GM21360 (cell line): ENCODE data around the gene FTSJ3.

Experiments
- ATAC-seq: cut with Tn5 transposase; IDR thresholded peaks from one replicate; pipeline ENCODE4 v1.9.1; 2021; ENCODE audit warnings: mild to moderate bottlenecking, moderate library complexity; ENCODE audit not compliant: unreplicated experiment

FTSJ3 gene

DNA sequence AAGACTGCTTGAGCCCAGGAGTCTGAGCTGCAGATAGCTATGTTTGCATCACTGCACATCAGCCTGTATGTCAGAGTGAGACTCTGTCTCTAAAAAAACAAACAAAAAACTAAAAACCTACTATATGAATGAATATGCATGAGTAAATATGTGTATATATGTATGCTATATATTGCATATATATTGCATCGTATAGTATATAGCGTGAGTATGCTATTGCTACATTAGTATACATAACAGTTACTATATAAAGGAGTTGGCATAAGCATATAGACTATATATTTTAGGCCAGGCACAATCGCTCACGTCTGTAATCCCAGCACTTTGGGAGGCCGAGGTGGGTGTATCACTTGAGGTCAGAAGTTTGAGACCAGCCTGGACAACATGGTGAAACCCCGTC, 37.4 kb downstream of the FTSJ3 start:
- no peak for ATAC-seq

DNA sequence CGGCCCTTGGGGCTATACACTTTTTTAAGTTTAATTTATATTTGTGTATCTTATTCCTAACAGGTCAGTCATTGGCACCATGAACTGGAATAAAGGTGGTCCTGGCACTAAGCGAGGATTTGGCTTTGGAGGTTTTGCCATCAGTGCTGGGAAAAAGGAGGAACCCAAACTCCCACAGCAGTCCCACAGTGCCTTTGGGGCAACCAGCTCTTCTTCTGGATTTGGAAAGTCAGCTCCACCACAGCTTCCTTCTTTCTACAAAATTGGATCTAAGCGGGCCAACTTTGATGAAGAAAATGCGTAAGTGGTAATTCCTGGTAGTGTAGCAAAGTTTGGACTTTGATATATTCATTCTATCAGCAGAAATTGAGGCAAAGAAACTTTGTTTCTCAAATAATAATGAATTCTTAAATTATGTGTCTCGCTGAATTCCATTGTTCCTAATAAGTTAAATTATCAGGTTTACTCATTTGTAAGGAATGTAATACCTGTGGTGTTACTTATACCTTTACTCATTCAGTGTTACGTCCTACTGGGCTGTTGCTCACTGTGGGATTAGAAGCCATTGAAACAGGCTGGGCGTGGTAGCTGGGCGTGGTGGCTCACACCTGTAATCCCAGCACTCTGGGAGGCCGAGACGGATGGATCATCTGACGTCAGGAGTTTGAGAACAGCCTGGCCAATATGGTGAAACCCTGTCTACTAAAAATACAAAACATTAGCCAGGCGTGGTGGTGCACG, 40.3 kb downstream of the FTSJ3 start:
- ATAC-seq: no peak

DNA sequence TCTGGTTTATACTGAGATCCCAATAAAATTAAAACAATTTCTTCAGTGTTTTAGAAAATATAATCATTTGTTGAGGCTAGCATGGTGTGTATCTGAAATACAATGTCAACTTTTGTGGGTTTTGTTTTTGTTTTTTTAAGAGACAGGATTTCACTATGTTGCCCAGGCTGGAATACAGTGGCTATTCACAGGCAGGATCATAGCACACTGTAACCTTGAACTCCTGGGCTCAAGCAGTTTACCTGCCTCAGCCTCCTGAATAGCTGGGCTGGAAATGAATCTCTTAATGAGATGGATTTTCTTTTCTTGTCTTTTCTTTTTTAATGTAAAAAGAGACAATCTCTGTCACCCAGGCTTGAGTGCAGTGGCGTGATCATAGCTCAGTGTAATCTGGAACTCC, 41.3 kb downstream of the FTSJ3 start:
- no peak for ATAC-seq

GRCh38 chr17:63785556-63785955, 41.9 kb downstream of the FTSJ3 start:
- no peak for ATAC-seq

- no peak for ATAC-seq
Observed at GRCh38 chr17:63783522-63783921, 43.9 kb downstream of the FTSJ3 start.

DNA sequence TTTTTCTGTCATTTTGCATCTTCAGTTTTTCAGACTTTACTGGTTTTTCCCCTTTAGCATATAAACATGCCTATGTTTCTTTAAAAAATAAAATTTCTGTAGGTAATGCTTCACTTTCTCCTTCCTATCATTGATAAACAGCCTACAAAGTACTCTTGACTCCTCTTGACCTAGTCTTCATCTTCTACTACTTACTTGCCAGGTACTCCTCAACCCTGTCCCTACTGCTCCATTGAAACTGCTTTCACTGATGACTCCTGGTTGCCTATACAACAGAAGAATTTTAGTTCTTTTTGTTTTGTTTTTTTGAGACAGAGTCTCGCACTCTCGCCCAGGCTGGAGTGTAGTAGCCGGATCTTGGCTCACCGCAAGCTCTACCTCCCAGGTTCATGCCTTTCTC, 46.5 kb downstream of the FTSJ3 start:
- ATAC-seq: no peak

GRCh38 chr17:63780507-63780906, 47.0 kb downstream of the FTSJ3 start:
- no peak for ATAC-seq

DNA sequence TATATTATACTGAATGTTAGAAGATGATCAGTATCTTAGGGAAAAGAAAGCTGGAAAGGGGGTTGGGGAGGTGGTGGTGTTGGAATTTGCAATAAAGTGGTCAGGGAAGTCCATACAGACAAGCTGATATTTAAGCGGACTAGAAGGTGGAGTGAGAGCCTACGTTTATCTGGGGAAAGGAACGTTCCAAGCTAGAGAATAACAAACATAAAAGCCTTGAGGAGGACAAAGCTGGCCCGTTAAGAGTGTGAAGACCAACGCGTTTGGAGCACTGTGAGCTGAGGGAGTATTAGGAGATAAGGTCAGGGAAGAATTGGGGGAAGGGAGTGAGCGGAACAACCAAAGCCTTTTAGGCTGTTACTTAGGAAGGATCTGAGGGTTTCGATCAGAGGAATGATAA, 52.0 kb downstream of the FTSJ3 start:
- no peak for ATAC-seq

DNA sequence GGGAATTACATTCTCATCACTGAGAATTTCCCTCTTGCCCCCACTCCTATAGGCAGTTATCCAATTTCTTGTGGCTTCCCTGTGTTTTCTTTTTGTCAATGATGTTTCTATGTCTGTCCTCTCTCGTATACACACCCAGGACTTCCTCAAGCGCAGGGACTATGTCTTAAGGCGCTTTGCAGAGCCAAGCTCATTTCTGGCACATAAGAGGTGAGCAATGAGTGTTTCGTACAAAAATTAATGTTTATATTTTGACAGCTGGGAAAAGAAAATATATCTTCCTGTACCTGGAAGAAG, 52.5 kb downstream of the FTSJ3 start:
- no peak for ATAC-seq

- peak; percentile 8 for ATAC-seq
Observed at GRCh38 chr17:63774141-63774968, 53.1 kb downstream of the FTSJ3 start, which contains the start of gene DDX42. DDX42 (plus strand) TSS chr17:63774170; CDS start chr17:63787050, 12,880 bp downstream.

DNA sequence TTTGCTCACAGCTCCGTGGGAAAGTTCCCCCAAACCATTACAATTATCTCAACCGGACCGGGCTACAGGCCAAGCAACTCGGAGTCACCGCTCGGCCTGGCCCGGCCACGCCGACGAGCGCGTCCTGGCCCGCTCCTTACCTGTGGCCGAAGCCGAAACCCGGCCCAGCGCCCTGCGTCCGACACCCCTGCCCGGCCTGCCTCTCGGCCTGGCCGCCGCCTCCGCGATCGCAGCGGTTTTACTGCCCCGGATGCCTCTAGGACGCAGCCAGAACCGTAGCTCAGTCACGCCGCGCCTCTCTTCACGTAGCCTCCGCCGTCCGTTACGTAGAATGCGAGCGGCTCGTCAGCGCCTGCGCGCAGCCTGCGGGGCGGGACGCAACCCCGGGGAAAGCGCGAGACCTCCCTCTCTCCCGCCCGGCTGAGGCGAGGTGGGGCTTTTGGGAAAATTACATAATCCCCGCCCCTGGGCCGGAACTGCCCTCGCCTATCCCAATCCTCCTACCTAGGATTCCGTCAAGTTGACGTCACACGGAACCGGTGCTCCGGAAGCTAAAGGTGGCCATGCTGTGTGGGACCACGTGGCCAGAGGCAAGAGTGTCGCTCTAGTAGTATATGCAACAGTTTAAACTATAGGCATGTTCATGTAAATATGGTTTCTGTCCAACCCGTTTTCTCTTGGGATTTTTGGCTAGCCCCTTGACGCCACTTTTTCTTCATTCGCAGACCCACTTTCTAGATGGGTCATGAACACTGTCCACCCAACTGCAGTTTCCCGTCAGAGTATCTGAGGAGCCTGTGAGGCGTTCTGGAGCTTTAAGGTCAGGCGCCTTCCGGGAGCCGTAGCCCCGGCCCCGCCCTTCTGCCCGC, 54.0 kb downstream of the FTSJ3 start, which contains the start of gene CCDC47:
CCDC47 (minus strand) TSS at position 326 of the 869 bp plus-strand sequence. CDS start 7,422 bp downstream, outside the sequence.
- ATAC-seq: peak; percentile 78

DNA sequence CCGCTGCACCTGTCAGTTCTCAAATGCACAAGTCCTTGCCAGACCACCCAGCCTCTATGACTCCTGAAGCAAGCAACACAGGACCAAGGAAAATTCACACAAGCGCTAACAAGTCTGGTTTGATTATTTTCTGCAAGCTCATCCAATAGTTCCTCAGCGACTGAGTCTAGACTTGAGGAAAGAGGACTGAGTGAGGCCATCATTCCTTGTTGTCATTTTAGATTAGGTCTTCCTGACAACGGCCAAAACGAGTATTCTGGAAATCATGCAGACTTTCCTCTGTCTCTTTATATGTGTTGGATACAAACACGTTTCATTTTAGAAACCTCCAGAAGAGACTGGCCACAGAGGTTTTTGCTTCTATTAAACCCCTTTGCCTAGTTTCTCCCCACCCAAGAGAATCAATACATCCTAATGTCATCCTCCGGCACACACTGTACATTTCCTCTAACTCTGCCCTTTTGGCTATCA, 54.6 kb downstream of the FTSJ3 start:
- no peak for ATAC-seq
